PC-3 (cell line): ENCODE results near the gene EID2. TPM values are rescaled to one million over a fixed set of nuclear protein-coding genes. Genes with fewer than 3 reads are reported as not detected.

Source experiments
- ATAC-seq: fragments of 200-7000 bp; cut with Tn5 transposase; 2 replicates; pipeline ENCODE4 v1.9.1; 2020; ENCODE audit warnings: mild to moderate bottlenecking, moderate library complexity
- BruUV-seq: library from RNA; stranded (reverse); fragments of 400-500 nt; replicated peaks from 2 replicates; lab custom pipeline; 2021; lab: Mats Ljungman, UMichigan
- CTCF ChIA-PET: fragments of 300-600 bp; sonication (Branson Sonifier 250); formaldehyde crosslinking; loops from one replicate; lab custom pipeline; 2022; ENCODE audit warnings: antibody characterized with exemption; lab: Charles Lee
- POLR2A ChIA-PET: fragments of 300-600 bp; sonication (Branson Sonifier 250); formaldehyde crosslinking; loops from one replicate; lab custom pipeline; 2022; ENCODE audit warnings: antibody characterized with exemption; ENCODE audit not compliant: unreplicated experiment; lab: Charles Lee
- DNase-seq: peaks from one replicate; pipeline ENCODE4 v3.0.0-alpha.2; 2015
- H2AFZ ChIP-seq: fragments of 300-600 bp; sonication (generic); 2 replicates; pipeline ENCODE4 v1.6.0; 2016; ENCODE audit warnings: antibody characterized with exemption, low read length
- H3F3A ChIP-seq: fragments of 300-600 bp; sonication (generic); one replicate; pipeline ENCODE4 v1.6.0; 2017; ENCODE audit warnings: antibody characterized with exemption, low read length, control low read depth, mild to moderate bottlenecking; ENCODE audit not compliant: unreplicated experiment
- H3K27ac ChIP-seq: fragments of 300-600 bp; sonication (generic); 2 replicates; pipeline ENCODE4 v1.5.1; 2016; ENCODE audit warnings: mild to moderate bottlenecking, low read length
- H3K27me3 ChIP-seq: fragments of 300-600 bp; sonication (generic); 2 replicates; pipeline ENCODE4 v1.6.1; 2016; ENCODE audit warnings: low read length, mixed read lengths
- H3K36me3 ChIP-seq: fragments of 300-600 bp; sonication (generic); 2 replicates; pipeline ENCODE4 v1.6.1; 2016; ENCODE audit warnings: low read depth, mixed run types, low read length, mixed read lengths
- H3K4me1 ChIP-seq: fragments of 300-600 bp; sonication (generic); 2 replicates; pipeline ENCODE4 v1.5.1; 2016; ENCODE audit warnings: low read length; ENCODE audit not compliant: insufficient read depth
- H3K4me2 ChIP-seq: fragments of 300-600 bp; sonication (generic); 2 replicates; pipeline ENCODE4 v1.6.0; 2016; ENCODE audit warnings: low read length
- H3K4me3 ChIP-seq: fragments of 300-600 bp; sonication (generic); 2 replicates; pipeline ENCODE4 v1.5.1; 2016; ENCODE audit warnings: mild to moderate bottlenecking, low read length, mixed read lengths
- H3K79me2 ChIP-seq: fragments of 300-600 bp; sonication (generic); 2 replicates; pipeline ENCODE4 v1.6.1; 2017; ENCODE audit warnings: low read length, mixed read lengths
- H3K9ac ChIP-seq: fragments of 300-600 bp; sonication (generic); 2 replicates; pipeline ENCODE4 v1.6.0; 2016; ENCODE audit warnings: mild to moderate bottlenecking, low read length
- H3K9me2 ChIP-seq: fragments of 300-600 bp; sonication (generic); replicated peaks from 2 replicates; pipeline ENCODE4 v1.6.1; 2016; ENCODE audit warnings: mixed run types, low read length, mixed read lengths
- H3K9me3 ChIP-seq: fragments of 300-600 bp; sonication (generic); 2 replicates; pipeline ENCODE4 v1.6.1; 2016; ENCODE audit warnings: low read length, mixed read lengths
- H4K20me1 ChIP-seq: fragments of 300-600 bp; sonication (generic); 2 replicates; pipeline ENCODE4 v1.6.1; 2016; ENCODE audit warnings: low read length, mixed read lengths
- CTCF ChIP-seq: fragments of 300-600 bp; sonication (generic); conservative IDR thresholded peaks from 2 replicates; pipeline ENCODE4 v1.5.1; 2017; ENCODE audit warnings: antibody characterized with exemption, low read depth, mild to moderate bottlenecking, low read length
- EZH2 ChIP-seq: fragments of 300-600 bp; sonication (generic); IDR thresholded peaks from one replicate; pipeline ENCODE4 v1.6.1; 2017; ENCODE audit warnings: antibody characterized with exemption, mild to moderate bottlenecking, low read length; ENCODE audit not compliant: unreplicated experiment
- EZH2phosphoT487 ChIP-seq: fragments of 300-600 bp; sonication (generic); IDR thresholded peaks from 2 replicates; pipeline ENCODE4 v1.6.1; 2018; ENCODE audit warnings: mild to moderate bottlenecking, antibody characterized with exemption, low read length, borderline replicate concordance
- intact Hi-C: fragments of 100-400 bp; cut with micrococcal nuclease; formaldehyde crosslinking; loops from 2 replicates; pipeline ENCODE4 v1.9.0; 2023
- total RNA-seq: library from RNA; depleted of rRNA; stranded (reverse); fragments of >200 nt; gene quantifications from 2 replicates; pipeline ENCODE4 v1.2.3, GENCODE V29; 2014; rRNA removed

The EID2 gene
- total RNA-seq, 1 experiment from 2014 or later: 11.3 TPM

- no peak for DNase-seq
- intact Hi-C loops: no loop called here
- H2AFZ ChIP-seq: no peak overlapping the region
- CTCF ChIA-PET: interaction anchor here (0.6 kb wide), 1 partner anchor 15 kb away, joined by 3 read pairs; no protein-coding TSS in a partner anchor
- H3K4me2 ChIP-seq: no peak overlapping the region
- no peak overlapping the region for H3K9ac ChIP-seq
- ATAC-seq: no peak
- BruUV-seq: no TSS peak
- H4K20me1 ChIP-seq: no peaks in the 10 kb centered on the region
- no peaks in the 10 kb centered on the region for H3F3A ChIP-seq
- no peaks in the 10 kb centered on the region for H3K27me3 ChIP-seq
- H3K79me2 ChIP-seq: no peaks in the 10 kb centered on the region
- H3K4me1 ChIP-seq: 0 out of 2 replicates have a peak, but pooled peaks cover 5% of the 10 kb centered on the region
- no peak for TF ChIP-seq EZH2
- TF ChIP-seq CTCF: no peak
- TF ChIP-seq EZH2phosphoT487: no peak
- POLR2A ChIA-PET: no interaction called here
- H3K27ac ChIP-seq: no peak overlapping the region
- no peaks in the 10 kb centered on the region for H3K9me3 ChIP-seq
- no peak overlapping the region for H3K4me3 ChIP-seq
- H3K9me2 ChIP-seq: no peaks in the 10 kb centered on the region
- peaks cover 11% of the 10 kb centered on the region; the same call in 1 of the 2 replicates for H3K36me3 ChIP-seq
Observed at GRCh38 chr19:39489756-39490155, 50.2 kb downstream of the EID2 start.

Other genes starting within 250 kb of the EID2 start
- not detected in 2 replicates for gene IFNL1, start 243.8 kb downstream of the EID2 start, total RNA-seq
- 3.6 and 6.7 TPM in 2 replicates for gene LRFN1, start 219.3 kb downstream of the EID2 start, total RNA-seq
- 0.36 TPM in 1 of 2 replicates, not detected in the other for gene GMFG, start 204.1 kb downstream of the EID2 start, total RNA-seq
- gene SAMD4B, start 197.7 kb downstream of the EID2 start, total RNA-seq: 80.4 and 93.8 TPM in 2 replicates
- 50.7 and 56.6 TPM in 2 replicates for gene PAF1, start 149.1 kb downstream of the EID2 start, total RNA-seq
- gene MED29, start 148.8 kb downstream of the EID2 start, total RNA-seq: 17.0 and 30.1 TPM in 2 replicates
- 32.7 and 68.4 TPM in 2 replicates for gene ZFP36, start 133.3 kb downstream of the EID2 start, total RNA-seq
- 8.3 and 10.6 TPM in 2 replicates for gene PLEKHG2, start 127.5 kb downstream of the EID2 start, total RNA-seq
- 294 and 418 TPM in 2 replicates for gene RPS16, start 104.2 kb downstream of the EID2 start, total RNA-seq
- gene SUPT5H, start 94.6 kb downstream of the EID2 start, total RNA-seq: 59.9 and 95.0 TPM in 2 replicates
- gene TIMM50, start 59.3 kb downstream of the EID2 start, total RNA-seq: 97.2 and 123 TPM in 2 replicates
- 7.2 and 8.7 TPM in 2 replicates for gene DLL3, start 41.2 kb downstream of the EID2 start, total RNA-seq
- not detected in 2 replicates for gene SELENOV, start 25.0 kb downstream of the EID2 start, total RNA-seq
- gene EID2B, start 7.3 kb downstream of the EID2 start, total RNA-seq: 2.1 and 3.5 TPM in 2 replicates
- not detected in 2 replicates for gene LGALS13, start 62.4 kb upstream of the EID2 start, total RNA-seq
- gene LGALS16, start 115.8 kb upstream of the EID2 start, total RNA-seq: not detected in 2 replicates
- not detected in 2 replicates for gene LGALS14, start 164.3 kb upstream of the EID2 start, total RNA-seq
- gene CLC, start 197.9 kb upstream of the EID2 start, total RNA-seq: not detected in 2 replicates
- not detected in 2 replicates for gene LEUTX, start 238.7 kb upstream of the EID2 start, total RNA-seq